Duodenal mucosa (tissue), 2 donors: ENCODE measurements around the gene DOC2A.
"Not testable (repeated sequence)": the region's sequence is repeated elsewhere in the genome, so short reads cannot be mapped to it uniquely, and the experiment has no call there.

Experiments
- H3K27ac ChIP-seq: one replicate; pipeline ENCODE4 v1.7.0; 2013; ENCODE audit warnings: low read depth, low read length
- H3K27me3 ChIP-seq, 2 donors: one replicate each; pipeline ENCODE4 v1.7.0; 2013; ENCODE audit warnings: low read length in 2 of 2, control low read depth in 1 of 2; ENCODE audit not compliant: insufficient read depth in 2 of 2, control insufficient read depth in 1 of 2
- H3K36me3 ChIP-seq, 2 donors: one replicate each; pipeline ENCODE4 v1.7.0; 2013; ENCODE audit warnings: low read length in 2 of 2, control low read depth in 1 of 2; ENCODE audit not compliant: insufficient read depth in 2 of 2, control insufficient read depth in 1 of 2
- H3K4me1 ChIP-seq, 2 donors: one replicate each; pipeline ENCODE4 v1.7.0; 2013; ENCODE audit warnings: low read length in 2 of 2, control low read depth in 1 of 2; ENCODE audit not compliant: insufficient read depth in 2 of 2, control insufficient read depth in 1 of 2
- H3K4me3 ChIP-seq, 2 donors: one replicate each; pipeline ENCODE4 v1.7.0; 2013; ENCODE audit warnings: low read length in 2 of 2, low read depth in 1 of 2
- H3K9ac ChIP-seq, 2 donors: one replicate each; pipeline ENCODE4 v1.7.0; 2013; ENCODE audit warnings: low read length in 2 of 2, low read depth in 1 of 2
- H3K9me3 ChIP-seq, 2 donors: one replicate each; pipeline ENCODE4 v1.7.0; 2013; ENCODE audit warnings: low read length in 2 of 2, control low read depth in 1 of 2; ENCODE audit not compliant: control insufficient read depth in 1 of 2

The DOC2A gene

DNA sequence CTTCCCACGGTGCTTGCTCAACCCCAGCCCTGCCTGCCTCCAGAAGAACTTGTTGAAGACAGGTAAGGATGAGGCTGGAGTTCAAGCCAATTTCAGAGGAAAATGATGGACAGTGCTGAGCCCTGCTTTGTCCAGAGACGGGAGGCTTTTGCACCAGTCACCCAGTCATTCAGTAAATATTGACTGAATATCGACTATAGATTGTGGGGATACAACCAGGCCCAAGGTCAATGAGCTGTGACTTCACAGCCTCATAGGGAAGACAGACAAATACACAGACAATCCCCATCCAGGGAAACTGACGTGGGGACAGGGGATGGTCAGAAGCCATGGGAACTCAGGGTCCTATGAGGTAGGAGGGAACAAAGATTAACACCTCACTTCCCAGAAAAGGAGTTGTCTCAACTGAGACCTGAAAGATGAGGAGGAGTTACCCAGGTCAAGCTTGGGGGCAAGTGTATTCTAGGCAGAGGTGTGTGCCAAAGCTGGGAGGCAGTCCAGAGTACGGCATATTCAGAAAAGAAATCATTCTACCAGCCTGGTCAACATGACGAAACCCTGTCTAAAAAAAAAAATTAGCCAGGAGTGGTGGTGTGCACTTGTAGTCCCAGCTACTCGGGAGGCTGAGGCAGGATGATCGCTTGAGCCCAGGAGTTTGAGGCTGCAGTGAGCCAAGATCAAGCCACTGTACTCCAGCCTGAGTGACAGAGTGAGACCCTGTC, 5.9 kb upstream of the DOC2A start:
- H3K4me3 ChIP-seq = no peak overlapping the region
- H3K36me3 ChIP-seq = no peaks in the 10 kb centered on the region
- no peak overlapping the region for H3K27ac ChIP-seq
- H3K27me3 ChIP-seq = peaks cover 5 to 6% of the 10 kb centered on the region in 2 donors
- H3K9ac ChIP-seq = no peak overlapping the region
- H3K4me1 ChIP-seq = peaks cover 6 to 9% of the 10 kb centered on the region in 2 donors
- H3K9me3 ChIP-seq = no peaks in the 10 kb centered on the region

DNA sequence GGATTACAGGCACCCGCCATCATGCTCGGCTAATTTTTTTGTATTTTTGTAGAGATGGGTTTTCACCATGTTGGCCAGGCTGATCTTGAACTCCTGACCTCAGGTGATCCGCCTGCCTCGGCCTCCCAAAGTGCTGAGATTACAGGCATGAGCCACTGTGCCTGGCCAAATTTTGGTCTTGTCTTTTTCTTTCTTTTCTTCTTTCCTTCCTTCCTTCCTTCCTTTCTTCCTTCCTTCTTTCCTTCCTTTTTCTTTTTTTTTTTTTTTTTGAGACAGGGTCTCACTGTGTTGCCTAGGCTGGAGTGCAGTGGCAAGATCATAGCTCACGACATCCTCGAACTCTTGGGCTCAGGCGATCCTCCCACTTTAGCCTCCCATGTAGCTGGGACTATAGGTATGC, 4.6 kb upstream of the DOC2A start:
- peaks cover 11 to 12% of the 10 kb centered on the region in 2 donors for H3K27me3 ChIP-seq

DNA sequence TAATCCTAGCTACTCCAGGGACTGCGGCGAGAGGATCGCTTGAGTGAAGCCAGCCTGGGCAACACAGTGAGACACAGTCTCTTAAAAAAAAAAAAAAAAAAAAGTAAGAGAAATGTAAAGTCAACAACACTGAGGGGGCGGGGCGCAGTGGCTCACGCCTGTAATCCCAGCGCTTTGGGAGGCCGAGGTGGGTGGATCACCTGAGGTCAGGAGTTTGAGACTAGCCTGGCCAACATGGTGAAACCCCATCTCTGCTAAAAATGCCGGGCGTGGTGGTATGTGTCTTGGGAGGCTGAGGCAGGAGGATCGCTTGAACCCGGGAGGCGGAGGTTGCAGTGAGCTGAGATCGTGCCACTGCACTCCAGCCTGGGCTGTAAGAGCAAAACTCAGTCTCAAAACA, 1.8 kb upstream of the DOC2A start:
- H3K4me3 ChIP-seq, H3K27ac ChIP-seq, H3K9ac ChIP-seq, H3K9me3 ChIP-seq, H3K36me3 ChIP-seq: not testable (repeated sequence)
- peaks cover 17 to 25% of the 10 kb centered on the region in 2 donors for H3K27me3 ChIP-seq
- peaks cover 4 to 11% of the 10 kb centered on the region in 2 donors for H3K4me1 ChIP-seq

More for the DNA sequence above, 4.6 kb upstream of the DOC2A start:
- not testable (repeated sequence) for H3K36me3 ChIP-seq, H3K9ac ChIP-seq, H3K4me3 ChIP-seq, H3K9me3 ChIP-seq, H3K27ac ChIP-seq, H3K4me1 ChIP-seq

DNA sequence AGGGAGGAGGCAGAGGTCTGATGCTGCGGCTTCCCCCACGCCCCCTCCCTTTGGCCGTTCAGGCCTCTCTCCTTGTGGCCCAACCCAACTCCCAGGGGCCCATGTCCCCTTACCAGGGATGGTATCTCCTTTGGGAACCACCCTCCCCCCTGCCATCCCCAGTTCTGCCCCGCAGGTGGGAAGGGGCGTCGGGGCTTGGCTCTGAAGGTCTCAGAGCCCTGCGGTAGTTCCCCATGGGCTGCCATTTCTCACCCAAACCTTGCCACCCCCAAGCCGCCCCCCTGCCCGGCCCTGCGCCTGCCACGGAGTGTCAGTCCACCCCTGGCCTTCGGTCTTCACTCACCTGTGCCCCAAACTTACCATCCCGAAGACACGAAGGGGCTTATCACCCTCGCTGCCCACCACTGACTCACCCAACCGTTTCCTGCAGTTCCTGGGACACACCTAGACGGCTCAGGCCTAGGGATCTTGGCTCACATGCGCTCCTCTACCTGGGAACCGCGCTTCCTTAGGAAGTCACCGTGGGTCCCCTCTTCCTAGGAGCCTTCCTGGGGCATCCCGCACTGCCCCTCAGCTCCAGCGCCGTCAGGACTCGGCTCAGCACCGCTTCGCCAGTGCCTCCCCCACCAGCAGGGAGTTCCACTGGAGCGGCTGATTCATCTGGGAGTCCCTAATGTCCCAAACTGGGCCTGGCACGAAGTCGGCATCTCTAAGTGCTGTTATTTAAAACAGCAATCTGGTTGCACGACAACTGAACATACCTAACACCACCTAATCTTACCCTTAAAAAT, 1.1 kb upstream of the DOC2A start:
- peaks cover 17 to 25% of the 10 kb centered on the region in 2 donors for H3K27me3 ChIP-seq

DNA sequence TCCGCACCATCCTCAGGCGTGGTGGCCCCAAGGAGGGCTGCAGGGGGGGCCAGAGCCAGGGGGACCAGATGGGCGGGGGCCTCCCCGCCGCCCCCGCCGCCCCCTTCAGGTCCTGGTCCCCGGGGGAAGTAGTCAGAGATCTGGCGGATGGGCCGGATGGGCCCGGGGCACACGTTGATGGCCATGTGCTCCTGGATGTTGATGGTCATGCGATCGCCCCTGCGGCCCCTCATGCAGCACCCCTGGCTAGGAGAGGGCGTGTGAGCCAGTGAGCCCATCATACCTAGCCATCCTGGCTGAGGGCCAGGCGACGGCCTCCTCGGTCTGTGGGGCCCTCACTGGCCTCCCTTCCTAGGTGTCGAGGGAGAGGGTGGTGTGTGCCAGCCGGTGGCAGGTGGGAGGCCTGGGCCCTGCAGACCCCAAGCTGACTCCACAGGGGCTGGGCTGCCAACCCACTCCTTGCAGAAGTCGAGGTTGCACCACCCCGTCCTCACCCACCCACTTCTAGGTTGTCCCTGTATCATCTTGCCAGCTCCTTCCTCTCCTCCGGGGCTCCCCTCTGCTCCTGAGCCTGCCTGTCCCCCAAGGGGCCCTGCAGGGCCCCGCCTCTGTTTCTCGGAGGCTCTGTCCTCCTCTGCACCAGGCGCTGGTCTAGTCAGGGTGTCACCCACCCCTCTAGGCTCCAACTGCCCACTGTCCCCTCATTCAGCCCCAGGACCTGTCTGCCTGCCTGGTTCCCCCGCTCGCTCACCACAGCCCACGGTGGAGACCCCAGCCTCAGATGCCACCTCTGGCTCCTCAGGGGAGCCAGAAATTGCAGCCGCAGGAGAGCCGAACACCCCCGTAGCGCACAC, 610 bp downstream of the DOC2A start:
- Histone ChIP-seq H3K4me1 (peaks cover 4 to 11% of the 10 kb centered on the region in 2 donors), H3K9ac (no peak overlapping the region)

More for the DNA sequence above, 1.1 kb upstream of the DOC2A start:
- Histone ChIP-seq H3K4me3 (no peak overlapping the region), H3K9ac (no peak overlapping the region), H3K27ac (no peak overlapping the region), H3K9me3 (no peaks in the 10 kb centered on the region), H3K36me3 (no peaks in the 10 kb centered on the region), H3K4me1 (peaks cover 4 to 11% of the 10 kb centered on the region in 2 donors)

DNA sequence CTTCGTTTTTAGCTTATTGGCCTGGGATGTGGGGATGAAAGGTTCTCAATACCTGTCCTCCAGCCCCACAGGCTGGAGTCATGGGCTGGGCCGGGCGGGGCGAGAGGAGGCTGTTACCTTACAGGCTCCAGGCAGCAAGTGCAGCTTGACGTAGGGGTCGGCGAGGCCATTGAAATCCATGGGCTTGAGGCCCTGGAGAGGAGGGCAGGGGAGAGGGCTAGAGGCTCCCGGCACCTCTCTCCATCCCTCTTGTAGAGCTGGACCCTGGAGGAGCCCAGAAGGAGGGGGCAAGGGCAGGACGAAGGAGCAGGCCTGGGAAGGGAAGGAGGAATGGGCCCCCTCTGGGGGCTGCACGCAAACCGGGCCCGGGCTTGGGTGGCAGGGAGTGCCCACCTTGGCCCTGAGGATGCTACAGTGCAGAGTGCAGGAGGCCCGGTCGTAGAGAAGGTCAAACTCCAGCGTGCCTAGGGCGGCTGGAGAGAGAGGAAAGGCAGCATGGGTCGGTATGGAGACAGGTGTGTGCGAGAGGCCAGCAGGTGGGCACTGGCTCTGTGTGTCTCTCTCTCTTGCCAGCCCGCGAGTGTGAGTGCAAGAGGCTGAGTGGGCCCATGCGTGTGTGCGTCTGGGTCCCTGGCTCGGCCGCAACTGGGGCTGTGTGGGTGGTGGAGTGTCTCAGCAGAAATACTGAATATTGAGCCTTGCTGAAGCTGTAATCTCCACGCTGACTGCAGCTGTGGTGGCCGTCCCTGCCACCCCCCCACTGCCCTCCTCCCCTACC, 1.6 kb downstream of the DOC2A start:
- Histone ChIP-seq H3K4me1 (peaks cover 4 to 11% of the 10 kb centered on the region in 2 donors), H3K9me3 (no peaks in the 10 kb centered on the region), H3K36me3 (no peaks in the 10 kb centered on the region), H3K9ac (no peak overlapping the region), H3K27ac (no peak overlapping the region), H3K4me3 (no peak overlapping the region), H3K27me3 (peaks cover 17 to 25% of the 10 kb centered on the region in 2 donors)

More for the DNA sequence above, 610 bp downstream of the DOC2A start:
- H3K27me3 ChIP-seq = peaks cover 17 to 25% of the 10 kb centered on the region in 2 donors
- no peak overlapping the region for H3K4me3 ChIP-seq
- no peak overlapping the region for H3K27ac ChIP-seq
- H3K9me3 ChIP-seq = no peaks in the 10 kb centered on the region
- no peaks in the 10 kb centered on the region for H3K36me3 ChIP-seq

DNA sequence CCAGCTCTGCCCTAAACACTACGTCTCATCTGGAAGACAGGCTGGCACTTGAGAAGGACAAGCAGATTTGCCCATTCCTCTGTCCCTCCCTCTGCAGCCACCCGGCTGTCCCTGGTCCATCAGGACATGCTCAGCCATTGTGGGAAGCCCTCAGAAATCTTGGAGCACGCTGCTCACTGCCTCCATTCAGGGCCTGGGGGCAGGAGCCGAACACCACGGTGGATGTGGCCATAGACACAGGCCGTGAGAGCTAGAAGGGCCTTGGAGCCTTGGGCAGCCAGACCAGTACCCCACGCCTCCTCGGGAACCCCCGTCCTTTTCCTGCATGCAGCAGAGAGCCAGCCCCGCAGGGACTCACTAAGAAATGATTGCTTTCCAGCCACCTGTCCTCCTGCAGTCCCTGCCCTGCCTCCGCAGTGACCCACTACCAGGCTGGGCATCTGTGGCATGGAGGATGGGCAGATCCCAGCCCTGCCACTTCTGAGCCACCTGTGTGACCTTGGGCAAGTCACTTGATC, 3.4 kb downstream of the DOC2A start:
- Histone ChIP-seq H3K4me1 (peaks cover 4 to 11% of the 10 kb centered on the region in 2 donors), H3K27me3 (peaks cover 17 to 25% of the 10 kb centered on the region in 2 donors), H3K9me3 (no peaks in the 10 kb centered on the region), H3K27ac (no peak overlapping the region), H3K36me3 (peaks cover 0 to 5% of the 10 kb centered on the region in 2 donors), H3K9ac (no peak overlapping the region), H3K4me3 (no peak overlapping the region)

DNA sequence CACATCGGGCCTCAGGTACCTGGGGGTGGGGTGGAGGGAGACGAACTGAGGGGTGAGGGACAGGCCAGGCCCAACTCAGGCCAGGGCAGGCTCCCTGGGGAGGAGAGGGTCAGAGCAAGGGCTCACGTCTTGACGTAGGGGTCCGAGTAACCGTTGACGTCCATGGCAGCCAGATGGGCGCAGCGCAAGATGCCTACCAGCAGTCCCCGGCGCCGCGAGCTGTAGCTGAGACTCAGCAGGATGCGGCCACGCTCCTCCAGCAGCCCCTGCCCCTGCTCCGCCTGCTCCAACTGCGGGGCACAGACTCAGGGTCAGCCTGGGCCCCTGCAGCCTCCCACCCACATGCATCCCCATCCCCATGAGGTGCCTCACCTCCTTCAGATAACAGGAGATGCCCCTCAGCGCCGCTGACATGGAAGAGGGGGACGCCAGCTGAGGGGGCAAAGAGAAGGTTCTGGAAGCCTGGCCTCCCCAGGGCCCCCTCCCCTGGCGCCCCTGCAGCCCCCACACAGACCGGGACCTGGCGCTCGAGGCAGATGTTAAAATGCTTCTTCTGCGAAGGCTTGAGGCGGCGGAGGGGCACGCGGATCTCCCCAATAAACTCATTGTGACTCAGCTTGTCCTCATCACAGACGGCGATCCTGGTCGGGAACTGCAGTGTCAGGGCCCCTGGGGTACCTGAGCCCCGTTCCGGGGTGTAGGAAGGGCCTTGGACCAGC, 4.0 kb downstream of the DOC2A start:
- H3K9me3 ChIP-seq = no peaks in the 10 kb centered on the region
- peaks cover 0 to 10% of the 10 kb centered on the region in 2 donors for H3K36me3 ChIP-seq
- H3K27ac ChIP-seq = no peak overlapping the region
- no peak overlapping the region for H3K9ac ChIP-seq
- H3K27me3 ChIP-seq = peaks cover 13 to 19% of the 10 kb centered on the region in 2 donors
- H3K4me3 ChIP-seq = no peak overlapping the region
- peaks cover 4 to 11% of the 10 kb centered on the region in 2 donors for H3K4me1 ChIP-seq

DNA sequence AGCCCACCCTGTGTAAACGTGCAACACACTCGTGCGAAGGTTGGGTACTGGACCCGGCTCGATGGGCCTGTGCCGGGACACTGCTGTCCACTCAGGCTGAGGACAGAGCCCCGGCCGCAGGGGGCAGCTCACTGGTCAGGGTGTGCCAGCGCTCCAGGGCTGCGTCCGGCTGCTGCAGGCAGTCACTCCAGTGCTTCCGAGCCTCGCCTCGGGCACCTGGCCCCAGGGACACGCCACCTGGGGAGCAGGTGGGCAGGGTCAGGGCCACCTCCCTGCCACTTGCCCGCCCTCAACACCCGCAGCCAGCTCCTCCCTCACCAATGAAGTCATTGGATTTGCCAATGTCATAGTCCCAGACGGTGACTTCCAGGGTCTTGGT, 4.7 kb downstream of the DOC2A start:
- Histone ChIP-seq H3K27me3 (peaks cover 9 to 15% of the 10 kb centered on the region in 2 donors), H3K36me3 (peaks cover 4 to 16% of the 10 kb centered on the region in 2 donors), H3K9ac (no peak overlapping the region), H3K4me3 (no peak overlapping the region), H3K9me3 (no peaks in the 10 kb centered on the region), H3K27ac (no peak overlapping the region), H3K4me1 (peaks cover 4 to 7% of the 10 kb centered on the region in 2 donors)
